GM19035 (cell line): ENCODE data around the gene GSG1L.

Experiments
- ATAC-seq: cut with Tn5 transposase; IDR thresholded peaks from one replicate; pipeline ENCODE4 v1.9.1; 2021; ENCODE audit not compliant: unreplicated experiment

The GSG1L gene

DNA sequence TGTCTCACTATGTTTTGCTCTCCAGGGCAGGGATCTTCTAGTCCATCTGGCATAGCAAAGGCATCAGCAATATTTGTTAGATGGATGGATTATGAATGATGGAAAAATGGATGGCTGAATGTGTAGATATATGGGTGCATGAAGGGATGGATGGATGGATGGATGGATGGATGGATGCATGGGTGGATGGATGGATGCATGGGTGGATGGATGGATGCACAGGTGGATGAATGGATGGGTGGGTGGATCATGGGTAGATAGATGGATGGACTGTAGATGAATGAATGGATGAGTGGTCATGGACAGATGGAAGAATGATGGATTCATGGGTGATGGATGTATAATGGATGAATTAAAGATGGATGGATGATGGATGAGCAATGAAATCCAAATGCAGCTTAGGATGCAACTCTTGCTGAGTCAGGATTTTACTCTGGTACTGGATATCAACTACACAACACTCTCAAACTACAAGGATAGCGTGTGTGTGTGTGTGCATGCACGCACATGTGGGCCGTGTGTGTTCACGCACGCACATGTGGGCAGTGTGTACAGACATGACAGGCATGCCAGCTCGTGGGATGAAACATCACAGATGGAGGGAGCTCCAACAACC is 34.0 kb downstream of the GSG1L start:
- ATAC-seq: no peak

DNA sequence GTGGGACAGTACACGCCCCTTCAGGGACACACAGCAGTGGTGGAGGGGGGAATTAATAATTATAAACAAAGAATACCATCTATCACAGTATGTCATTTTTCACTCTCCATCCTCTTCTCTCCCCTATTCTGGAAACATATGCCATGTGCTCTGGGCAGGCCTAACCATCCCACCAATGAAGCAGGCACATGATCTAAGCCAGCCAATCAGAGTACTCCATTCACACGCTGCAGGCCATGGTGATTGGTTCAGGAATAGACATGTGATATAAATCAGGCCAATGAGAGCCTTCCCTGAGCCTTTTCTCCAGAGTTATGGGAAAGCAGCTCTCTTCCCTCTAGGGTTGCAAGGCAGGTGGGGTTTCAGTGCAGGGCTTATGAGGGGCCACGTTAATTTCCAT is 36.5 kb downstream of the GSG1L start:
- no peak for ATAC-seq

DNA sequence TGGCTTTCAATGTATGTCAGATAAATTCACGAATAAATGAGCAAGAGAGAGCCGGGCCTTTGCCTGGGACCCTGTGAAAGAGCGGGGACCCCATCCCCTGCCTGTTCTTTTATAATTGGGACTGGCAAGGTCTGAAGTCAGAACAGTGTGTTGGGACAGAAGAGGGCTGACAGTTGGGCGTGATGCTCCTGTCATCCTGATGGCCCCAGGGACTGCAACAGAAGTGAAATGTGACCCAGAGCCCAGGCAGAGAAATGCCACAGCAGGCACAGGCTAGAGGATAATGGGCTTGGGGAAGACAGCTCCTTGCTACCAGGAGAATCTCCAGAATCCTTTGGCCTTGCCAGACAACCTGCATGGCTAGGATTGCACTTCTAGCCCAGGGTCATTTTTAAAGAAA is 37.9 kb downstream of the GSG1L start:
- ATAC-seq: no peak

DNA sequence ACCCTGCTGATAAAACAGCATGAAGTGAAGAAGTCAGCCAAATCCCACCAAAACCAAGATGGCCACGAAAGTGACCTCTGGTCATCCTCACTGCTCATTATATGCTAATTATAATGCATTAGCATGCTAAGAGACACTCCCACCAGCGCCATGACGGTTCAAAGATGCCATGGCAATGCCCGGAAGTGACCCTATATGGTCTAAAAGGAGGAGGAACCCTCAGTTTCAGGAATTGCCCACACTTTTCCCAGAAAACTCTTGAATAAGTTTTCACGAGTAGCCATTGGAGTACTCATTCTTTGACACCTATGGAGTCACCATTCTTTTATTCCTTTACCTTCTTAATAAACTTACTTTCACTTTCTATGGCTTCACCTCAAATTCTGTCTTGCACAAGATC is 44.3 kb downstream of the GSG1L start:
- no peak for ATAC-seq

GRCh38 chr16:28014851-28015250 is 48.7 kb downstream of the GSG1L start:
- ATAC-seq: no peak

GRCh38 chr16:28013878-28014277 is 49.6 kb downstream of the GSG1L start:
- no peak for ATAC-seq

DNA sequence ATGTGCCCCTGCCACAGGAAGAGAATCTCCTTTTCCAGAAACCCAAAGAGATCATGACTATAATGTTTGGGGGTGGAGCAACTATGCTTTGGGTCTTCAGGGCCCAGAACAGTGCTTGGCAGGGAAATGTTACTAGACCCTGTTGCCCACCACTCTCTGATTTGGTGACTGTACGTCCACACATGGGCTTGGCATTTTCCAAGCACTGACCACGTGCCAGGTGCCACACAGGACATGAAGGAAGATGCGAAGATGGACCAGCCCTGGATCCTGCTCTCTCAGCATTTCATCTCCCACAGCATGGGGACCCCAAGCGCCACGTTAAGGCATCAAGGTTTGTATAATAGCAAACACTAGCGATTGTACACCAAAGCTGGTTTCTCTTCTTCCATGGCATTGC is 50.1 kb downstream of the GSG1L start:
- no peak for ATAC-seq

DNA sequence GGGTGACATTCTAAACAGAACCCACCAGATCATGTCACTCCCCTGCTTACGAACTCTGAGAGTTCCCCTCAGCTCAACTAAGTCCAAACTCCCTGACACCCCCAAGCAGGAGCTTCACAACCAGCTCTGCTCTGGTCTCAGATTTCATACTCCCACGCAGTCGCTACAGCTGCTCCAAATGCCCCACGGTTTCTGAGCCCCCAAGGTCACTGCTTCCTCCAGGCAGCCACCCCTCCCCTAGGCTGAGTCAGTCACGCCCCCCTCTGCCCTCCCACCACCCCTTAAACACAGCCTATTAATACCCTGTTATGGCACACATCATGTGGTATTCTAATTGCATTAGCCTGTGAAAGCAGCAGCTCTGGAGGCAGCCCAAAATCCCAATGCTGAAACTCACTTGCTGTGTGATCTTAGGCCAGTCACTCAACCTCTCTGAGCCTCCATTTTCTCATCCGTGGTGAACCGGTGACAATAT is 51.5 kb downstream of the GSG1L start:
- no peak for ATAC-seq

DNA sequence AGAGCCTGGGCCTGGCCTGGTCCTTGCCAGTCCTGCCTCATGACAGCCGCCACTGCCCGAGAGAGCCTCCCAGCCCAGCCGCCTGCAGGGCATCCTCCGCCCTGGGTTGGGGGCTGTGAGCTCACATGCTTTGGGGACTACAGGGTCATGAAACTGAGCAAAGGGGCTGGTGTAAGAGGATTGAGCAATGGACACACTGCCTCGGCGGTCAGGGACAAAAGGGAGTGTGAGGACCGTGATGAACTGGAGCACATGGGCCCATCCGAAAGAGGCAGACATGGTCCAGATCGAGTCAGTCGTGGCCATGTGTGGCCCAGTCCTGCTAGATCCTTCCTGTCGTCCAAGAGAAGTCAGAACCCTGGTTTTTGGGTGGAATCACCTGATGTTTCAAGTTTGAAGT is 52.3 kb downstream of the GSG1L start:
- no peak for ATAC-seq

DNA sequence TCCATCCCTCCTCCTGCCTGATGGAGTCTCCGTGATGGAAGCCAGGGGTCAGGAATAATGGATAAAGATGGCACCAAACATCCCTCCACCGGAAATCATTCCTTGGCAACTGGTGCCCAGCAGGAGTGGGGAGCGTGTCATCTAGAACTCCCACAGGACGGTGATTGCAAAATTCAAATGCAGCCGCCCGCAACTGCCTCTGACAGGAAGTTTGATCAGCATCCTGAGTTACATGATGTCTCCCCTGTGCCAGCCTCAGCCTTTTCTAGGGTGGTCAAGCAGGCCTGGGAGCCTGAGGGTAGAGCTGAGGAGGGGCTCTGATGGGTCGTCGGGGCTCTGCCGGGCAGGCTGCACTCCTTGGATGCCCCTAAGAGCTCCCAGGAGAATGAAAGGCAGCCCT is 52.8 kb downstream of the GSG1L start:
- ATAC-seq: no peak

- no peak for ATAC-seq
Measured at GRCh38 chr16:28009586-28010373, 53.7 kb downstream of the GSG1L start.

GRCh38 chr16:28003923-28004322 is 59.6 kb downstream of the GSG1L start:
- ATAC-seq: no peak

GRCh38 chr16:28003021-28003865 is 60.3 kb downstream of the GSG1L start:
- no peak for ATAC-seq

DNA sequence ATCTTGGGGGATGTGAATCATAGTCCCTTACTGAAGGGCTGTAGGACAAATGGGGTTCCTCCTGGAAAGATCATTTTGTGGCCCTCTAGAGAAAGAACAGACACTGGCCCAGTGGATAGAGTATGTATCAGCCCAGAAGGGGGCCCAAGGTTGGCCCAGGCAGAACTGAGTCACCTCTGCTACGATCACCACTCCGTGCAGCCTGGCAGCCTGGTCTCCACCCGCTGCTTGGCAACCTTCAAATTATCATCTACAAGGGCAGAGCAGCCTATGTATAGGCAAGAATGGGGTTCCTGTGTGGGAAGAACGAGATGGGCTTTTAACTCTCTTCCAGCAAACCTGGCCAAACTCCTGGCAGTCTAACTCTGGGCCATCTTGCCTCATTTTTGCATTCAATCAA is 61.9 kb downstream of the GSG1L start:
- no peak for ATAC-seq

DNA sequence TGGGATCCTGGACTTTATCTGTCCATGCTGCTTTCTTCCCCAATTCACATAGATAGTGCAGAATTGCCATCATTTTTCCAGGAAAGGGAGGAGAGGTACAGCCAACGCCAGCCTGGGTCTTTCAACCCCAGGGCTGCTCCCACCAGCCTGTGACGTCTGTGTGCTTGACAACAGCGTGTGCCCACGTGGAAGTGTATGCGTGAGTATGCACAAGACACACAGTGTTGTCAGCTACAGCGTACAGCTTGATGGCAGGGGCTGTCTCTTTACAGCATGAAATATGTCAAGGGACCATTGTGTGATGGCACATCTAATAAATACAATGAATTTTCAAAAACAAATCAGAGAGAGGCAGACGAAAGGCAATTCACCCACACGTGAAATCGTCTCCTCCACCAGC is 62.3 kb downstream of the GSG1L start:
- ATAC-seq: no peak

GRCh38 chr16:28000314-28001169 is 63.0 kb downstream of the GSG1L start:
- ATAC-seq: no peak

GRCh38 chr16:27999687-28000086 is 63.8 kb downstream of the GSG1L start:
- no peak for ATAC-seq

DNA sequence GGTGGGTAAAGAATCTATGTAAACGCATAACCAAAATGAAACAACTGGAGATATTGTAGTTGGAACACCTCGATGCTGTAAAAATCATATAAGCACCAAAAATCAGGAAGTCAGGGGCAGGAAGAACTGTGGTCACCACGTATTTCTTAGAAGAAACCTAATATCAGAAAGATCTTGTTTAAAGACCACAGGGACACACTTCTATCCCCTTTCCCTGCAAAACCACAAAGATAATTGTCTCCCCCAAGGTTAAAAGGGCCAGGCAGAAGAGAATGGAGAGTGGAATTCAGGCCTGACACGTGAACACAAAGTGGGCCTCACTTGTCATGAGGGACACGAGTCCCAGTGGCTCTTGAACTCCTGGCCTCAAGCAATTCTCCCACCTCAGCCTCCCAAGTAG is 68.1 kb downstream of the GSG1L start:
- no peak for ATAC-seq

GRCh38 chr16:27994686-27995085 is 68.8 kb downstream of the GSG1L start:
- ATAC-seq: no peak

DNA sequence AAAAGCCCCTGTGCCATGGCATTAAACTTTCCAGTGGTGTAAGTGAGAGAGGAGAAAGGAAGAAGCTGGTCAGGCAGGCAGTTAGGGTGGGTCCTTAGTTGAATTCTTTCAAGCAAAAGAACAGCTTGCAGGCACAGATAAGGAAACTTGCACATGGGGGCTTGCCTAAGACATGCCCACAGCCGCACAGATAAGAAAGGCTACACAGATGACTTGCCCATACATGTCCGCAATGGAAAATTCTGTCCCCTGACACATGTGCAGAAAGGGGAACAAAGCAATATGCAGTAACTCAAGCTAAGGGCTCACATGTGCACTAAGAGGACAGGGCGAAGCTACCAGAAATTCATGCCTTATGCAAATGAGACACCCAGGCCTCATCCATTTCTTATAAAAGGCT is 69.9 kb downstream of the GSG1L start:
- ATAC-seq: no peak

DNA sequence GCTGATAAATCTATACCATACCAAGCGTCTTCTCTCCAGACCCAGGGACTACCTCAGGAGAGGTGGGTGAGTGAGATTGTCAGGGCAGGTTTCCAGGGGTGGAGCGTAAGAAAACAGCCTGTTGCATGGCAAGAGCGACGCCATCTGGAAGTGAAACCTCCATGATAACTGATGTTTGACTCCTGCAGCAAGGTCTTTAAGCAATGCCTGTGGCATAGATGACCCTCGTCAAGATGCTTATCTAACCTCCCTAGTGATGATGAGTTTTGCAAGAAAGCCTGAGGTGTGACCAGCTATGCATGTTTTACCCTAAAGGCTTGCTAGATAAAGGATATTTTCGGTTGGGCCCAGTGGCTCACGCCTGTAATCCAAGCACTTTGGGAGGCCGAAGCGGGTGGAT is 71.6 kb downstream of the GSG1L start:
- no peak for ATAC-seq
